Measurements from ENCODE around the gene CACNA2D3. TPM values are rescaled to one million over a fixed set of nuclear protein-coding genes. Genes with fewer than 3 reads are reported as not detected.

CACNA2D3 gene
- total RNA-seq, 2 experiments from 2014 or later = not detected

- Histone ChIP-seq H3K4me3 (ENCODE audit: low read depth, low read length, poor library complexity, severe bottlenecking) (no peak overlapping the region), H3K9me3 (ENCODE audit: low read length) (no peaks in the 10 kb centered on the region), H3K9me2 (ENCODE audit: insufficient read depth, low read length) (no peaks in the 10 kb centered on the region), H3K27ac (ENCODE audit: low read depth, low read length, poor library complexity, severe bottlenecking) (no peak overlapping the region), H3K4me2 (ENCODE audit: low read length) (no peak overlapping the region), H3K79me2 (ENCODE audit: insufficient read depth, low read depth, low read length) (no peaks in the 10 kb centered on the region), H3K36me3 (ENCODE audit: insufficient read depth, low read length) (no peaks in the 10 kb centered on the region), H4K20me1 (ENCODE audit: insufficient read depth, low read length) (no peaks in the 10 kb centered on the region), H3K4me1 (ENCODE audit: insufficient read depth, low read length, poor library complexity, severe bottlenecking) (no peaks in the 10 kb centered on the region), H2AFZ (ENCODE audit: low read length) (no peak overlapping the region)
- intact Hi-C loops (cut with micrococcal nuclease; ENCODE audit: unreplicated experiment) = no loop called here
- DNase-seq (ENCODE audit: low spot score) = no peak
- BruUV-seq (replicated peaks) = no TSS peak
- POLR2A ChIA-PET = no interaction called here
- CTCF ChIA-PET (ENCODE audit: unreplicated experiment) = no interaction called here
- TF ChIP-seq CTCF (conservative IDR thresholded peaks at IDR 0.05; ENCODE audit: low read length) = no peak
- no peak for TF ChIP-seq EZH2phosphoT487 (IDR thresholded peaks at IDR 0.05; ENCODE audit: borderline replicate concordance, low read depth, low read length)
Observed at GRCh38 chr3:54556630-54557029, 434.3 kb downstream of the CACNA2D3 start.

DNA sequence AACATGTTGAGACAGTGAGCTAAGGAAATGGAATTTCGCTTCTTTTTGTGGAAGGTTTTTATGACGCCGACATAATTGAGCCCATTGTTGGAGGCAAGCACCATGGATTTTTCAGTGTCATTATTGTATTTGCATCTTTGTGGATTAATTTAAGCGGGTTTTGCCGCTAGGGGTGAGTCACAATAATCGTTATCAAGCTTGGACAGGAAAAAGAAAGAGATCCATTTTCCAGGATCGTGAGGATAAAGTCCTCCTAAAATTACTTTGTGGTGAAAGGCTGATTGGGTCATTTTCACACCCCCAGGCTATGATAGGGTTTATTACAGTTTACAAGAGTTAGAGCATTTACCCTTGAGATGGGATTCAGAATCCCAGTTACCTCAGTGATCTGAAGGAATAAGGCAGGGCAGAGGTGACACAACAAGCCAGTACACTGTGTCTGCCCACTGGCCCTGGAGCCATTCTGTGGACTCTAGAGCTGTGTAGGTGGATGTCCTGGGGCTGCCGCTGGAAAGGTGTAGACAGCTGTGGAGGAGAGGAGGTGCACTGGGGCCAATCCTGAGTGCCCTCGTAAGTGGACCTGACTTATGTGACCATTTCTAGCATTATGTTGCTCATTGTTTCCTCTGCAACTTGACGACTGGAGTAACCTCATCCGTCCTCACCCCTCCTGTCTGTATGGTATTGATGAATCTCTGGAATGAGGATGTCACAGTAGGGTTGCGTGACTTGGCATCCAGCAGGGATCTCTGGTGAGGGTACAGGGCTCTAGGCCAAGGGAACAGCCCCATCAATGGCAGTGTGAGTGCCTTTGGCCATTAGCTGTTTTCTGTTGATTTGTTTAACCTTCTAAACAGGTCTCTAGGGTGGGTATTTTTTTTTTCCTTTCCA is 435.4 kb downstream of the CACNA2D3 start:
- Histone ChIP-seq H3K4me3 (ENCODE audit: low read depth, low read length, poor library complexity, severe bottlenecking) (no peak overlapping the region), H3K9me3 (ENCODE audit: low read length) (no peaks in the 10 kb centered on the region), H3K79me2 (ENCODE audit: insufficient read depth, low read depth, low read length) (no peaks in the 10 kb centered on the region), H3K36me3 (ENCODE audit: insufficient read depth, low read length) (no peaks in the 10 kb centered on the region), H3K4me1 (ENCODE audit: insufficient read depth, low read length, poor library complexity, severe bottlenecking) (no peaks in the 10 kb centered on the region), H4K20me1 (ENCODE audit: insufficient read depth, low read length) (no peaks in the 10 kb centered on the region), H3K27ac (ENCODE audit: low read depth, low read length, poor library complexity, severe bottlenecking) (no peak overlapping the region), H3K9me2 (ENCODE audit: insufficient read depth, low read length) (no peaks in the 10 kb centered on the region), H2AFZ (ENCODE audit: low read length) (no peak overlapping the region), H3K4me2 (ENCODE audit: low read length) (no peak overlapping the region)
- intact Hi-C loops (cut with micrococcal nuclease; ENCODE audit: unreplicated experiment) = no loop called here
- no peak for TF ChIP-seq EZH2phosphoT487 (IDR thresholded peaks at IDR 0.05; ENCODE audit: borderline replicate concordance, low read depth, low read length)
- CTCF ChIA-PET (ENCODE audit: unreplicated experiment) = no interaction called here
- POLR2A ChIA-PET = no interaction called here
- DNase-seq (ENCODE audit: low spot score) = no peak
- BruUV-seq (replicated peaks) = no TSS peak

GRCh38 chr3:54563501-54564200 is 441.3 kb downstream of the CACNA2D3 start:
- no peak overlapping the region for H3K4me2 ChIP-seq (ENCODE audit: low read length)

More at GRCh38 chr3:54563501-54564200, 441.3 kb downstream of the CACNA2D3 start:
- Histone ChIP-seq H3K27ac (ENCODE audit: low read depth, low read length, poor library complexity, severe bottlenecking) (no peak overlapping the region), H3K4me3 (ENCODE audit: low read depth, low read length, poor library complexity, severe bottlenecking) (no peak overlapping the region), H2AFZ (ENCODE audit: low read length) (no peak overlapping the region), H3K79me2 (ENCODE audit: insufficient read depth, low read depth, low read length) (no peaks in the 10 kb centered on the region), H3K4me1 (ENCODE audit: insufficient read depth, low read length, poor library complexity, severe bottlenecking) (no peaks in the 10 kb centered on the region), H4K20me1 (ENCODE audit: insufficient read depth, low read length) (no peaks in the 10 kb centered on the region), H3K9me2 (ENCODE audit: insufficient read depth, low read length) (no peaks in the 10 kb centered on the region), H3K9me3 (ENCODE audit: low read length) (no peaks in the 10 kb centered on the region), H3K36me3 (ENCODE audit: insufficient read depth, low read length) (no peaks in the 10 kb centered on the region)
- TF ChIP-seq EZH2phosphoT487 (IDR thresholded peaks at IDR 0.05; ENCODE audit: borderline replicate concordance, low read depth, low read length) (no peak), CTCF (conservative IDR thresholded peaks at IDR 0.05; ENCODE audit: low read length) (no peak)
- CTCF ChIA-PET (ENCODE audit: unreplicated experiment) = no interaction called here
- intact Hi-C loops (cut with micrococcal nuclease; ENCODE audit: unreplicated experiment) = no loop called here
- no TSS peak for BruUV-seq (replicated peaks)
- DNase-seq (ENCODE audit: low spot score) = no peak
- POLR2A ChIA-PET = no interaction called here
